ENCODE data around the gene SDC1. TPM values are rescaled to one million over a fixed set of nuclear protein-coding genes. Genes with fewer than 3 reads are reported as not detected.

The SDC1 gene
- total RNA-seq, 1 experiment from 2014 or later: 84.6 TPM

DNA sequence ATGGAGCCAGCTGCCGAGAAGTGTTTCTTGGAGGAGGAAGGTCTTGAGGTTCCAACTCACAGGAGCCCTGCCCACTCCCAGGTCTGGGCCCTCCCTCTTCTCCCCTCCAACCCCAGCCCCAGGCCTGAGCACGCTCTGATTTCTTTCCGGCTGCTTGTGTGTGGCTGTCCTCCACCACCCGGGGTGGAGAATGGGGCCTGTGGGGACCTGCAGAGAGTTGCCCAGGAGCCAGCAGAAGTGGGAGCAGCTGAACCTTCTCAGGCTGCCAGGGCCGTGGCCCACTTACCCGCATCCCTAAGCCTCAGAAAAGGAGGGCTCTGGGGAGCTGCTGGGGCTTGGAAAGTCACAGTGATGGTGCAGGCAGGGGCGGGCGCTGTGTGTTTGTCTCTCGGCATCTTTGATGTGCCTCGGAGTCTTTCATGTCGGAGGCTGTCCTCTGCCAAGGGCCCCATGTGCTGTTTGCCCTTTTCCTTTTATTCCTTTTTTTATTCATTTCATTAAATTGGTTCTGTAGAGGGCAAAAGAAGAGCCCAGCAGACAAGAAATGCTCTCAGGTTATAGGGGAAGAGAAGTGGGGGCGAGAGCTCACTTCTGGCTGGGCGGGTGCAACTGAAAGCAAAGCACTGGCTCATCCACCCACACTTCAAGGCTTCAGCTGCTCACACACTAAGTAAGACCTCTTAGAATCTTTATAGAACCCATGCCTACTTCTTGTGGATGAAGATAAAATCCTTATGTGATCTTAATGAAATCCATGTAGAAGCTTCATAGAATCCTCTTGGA is 52.5 kb downstream of the SDC1 start:
- no peak for DNase-seq (ENCODE audit: low read depth)

DNA sequence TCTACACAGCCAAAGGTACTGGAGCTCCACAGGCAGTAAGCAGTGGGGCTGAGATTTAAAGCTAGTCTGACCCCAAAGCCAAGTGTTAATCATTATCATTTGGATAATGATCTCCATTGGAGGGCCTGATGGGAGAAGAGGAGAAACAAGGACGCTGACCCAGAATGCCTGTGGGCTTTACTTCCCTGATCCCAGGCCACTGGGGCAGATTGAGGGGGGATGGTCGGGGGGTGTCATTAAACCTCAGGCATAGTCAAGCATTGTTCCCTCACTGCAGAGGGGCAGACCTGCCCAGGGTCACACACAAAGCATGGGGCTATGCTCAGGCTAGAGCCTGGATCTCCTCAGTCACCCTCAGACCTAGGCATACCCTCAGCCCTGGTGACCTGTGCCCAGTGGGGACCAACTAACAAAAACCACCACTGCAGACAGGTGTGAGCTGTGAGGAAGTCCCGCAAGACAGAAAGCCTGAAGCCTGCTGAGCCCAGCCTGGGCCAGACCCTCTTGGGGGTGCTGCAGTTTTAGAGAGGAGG is 53.4 kb downstream of the SDC1 start:
- DNase-seq (ENCODE audit: low read depth): no peak

DNA sequence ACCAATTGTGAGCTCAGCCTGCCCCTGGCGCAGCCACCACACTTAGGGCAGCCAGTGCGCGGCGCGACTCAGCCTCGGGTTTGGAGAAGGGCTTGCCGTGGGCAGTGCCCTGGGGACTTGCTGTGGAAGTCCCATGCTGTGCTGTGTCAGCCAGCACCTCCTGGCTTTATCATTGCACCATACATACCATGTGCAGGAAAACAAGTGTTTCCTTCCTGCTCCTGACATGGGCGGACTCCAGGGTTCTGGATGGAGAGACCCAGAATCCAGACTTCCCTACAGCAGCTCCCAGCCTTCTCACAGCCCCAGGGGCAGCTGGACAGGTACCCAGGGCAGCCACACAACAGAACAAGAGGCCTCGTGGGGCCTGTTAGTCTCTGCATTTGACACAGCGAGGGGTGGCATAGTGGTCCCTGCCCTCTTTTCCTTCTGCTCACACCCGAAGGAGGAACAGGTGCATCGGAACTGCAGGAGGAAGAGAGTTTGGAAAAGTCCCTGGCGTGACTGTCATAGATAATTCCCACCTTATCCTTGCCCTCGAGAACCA is 54.2 kb downstream of the SDC1 start:
- no peak for DNase-seq (ENCODE audit: low read depth)

DNA sequence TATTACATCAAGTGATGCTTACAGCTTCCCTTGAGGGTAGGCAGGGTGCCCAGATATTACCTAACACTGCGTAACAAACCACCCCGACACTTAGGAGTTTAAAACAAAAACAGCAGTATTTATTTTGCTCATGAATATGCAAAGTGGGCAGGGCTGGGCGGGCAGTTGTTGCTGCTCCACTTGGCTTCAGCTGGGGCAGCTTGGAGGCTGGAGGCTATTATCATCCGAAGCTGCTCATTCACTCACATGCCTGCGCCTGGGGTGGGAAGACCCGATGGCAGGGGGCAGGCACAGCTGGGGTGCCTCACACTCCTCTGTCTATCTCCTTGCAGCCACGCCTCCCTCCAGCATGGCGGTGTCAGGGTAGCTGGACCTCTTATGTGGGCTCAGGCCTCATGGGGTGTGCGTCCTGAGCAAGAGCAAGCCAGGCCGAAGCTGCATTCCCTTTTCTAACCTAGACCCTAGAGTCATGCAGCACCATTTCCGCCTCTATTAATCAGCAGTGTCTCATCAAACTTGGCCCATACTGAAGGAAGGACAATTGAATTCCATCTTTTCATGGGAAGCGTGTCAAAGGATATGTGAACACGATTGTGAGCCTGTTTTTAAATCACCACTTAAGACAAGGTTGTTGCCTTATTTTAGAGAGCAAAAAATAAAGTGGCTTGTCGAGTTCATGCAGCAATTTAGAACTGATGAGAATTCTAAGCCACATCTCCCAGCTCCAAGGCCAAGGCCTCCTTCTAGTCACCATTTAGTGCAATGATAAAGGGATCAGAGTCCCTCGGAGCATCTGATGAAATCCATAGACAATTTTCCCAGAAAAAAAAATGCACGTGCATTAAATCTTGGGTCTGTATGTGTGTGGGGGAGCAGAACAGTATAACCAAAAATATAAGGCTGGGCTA is 54.9 kb downstream of the SDC1 start:
- peak; percentile 39 for DNase-seq (ENCODE audit: low read depth)

DNA sequence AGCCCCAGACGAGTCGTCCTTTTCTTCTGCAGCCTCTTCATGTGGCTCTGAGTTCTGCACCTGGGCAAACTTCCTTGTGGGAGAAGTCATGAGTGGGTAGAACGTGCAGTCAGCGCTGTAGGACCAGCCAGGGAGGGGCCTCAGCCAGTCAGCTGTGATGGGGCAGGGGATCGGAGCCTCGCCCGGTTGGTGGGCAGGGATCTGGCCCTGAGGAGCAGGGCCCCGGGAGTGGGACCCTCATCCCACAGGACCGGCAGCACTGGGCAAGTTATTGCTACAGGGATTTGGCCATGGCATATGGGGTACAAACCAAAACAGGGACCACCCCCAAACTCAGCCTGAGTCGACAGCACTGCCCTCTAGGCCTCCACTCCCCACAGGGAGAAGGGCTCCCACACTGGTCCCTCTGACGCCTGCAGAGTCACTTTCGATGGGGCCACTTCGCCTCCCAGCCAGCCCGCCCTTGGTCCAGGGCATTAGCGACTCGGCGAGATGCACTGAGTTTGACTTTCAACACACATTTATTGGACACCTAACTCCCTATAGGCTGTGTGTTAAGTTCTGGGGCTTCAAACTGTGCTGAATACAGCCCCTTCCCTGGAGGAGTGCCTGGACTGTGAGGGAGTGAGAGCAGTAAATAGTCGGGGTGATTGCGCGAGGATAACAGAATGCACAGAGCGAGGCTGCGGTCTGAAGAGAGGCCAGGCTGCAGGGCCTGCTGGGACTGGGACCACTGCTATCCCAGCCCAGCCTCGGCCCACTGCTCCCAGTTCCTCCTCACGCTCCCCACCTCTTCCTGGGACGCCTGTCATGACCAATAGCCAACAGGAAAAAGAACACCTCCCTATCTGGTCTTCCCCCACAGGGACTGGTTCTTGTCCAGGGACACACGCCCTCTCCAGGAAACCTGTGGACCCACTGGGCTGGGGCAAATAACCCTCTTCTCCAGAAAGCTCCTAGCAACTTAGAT is 55.9 kb downstream of the SDC1 start:
- no peak for DNase-seq (ENCODE audit: low read depth)

DNA sequence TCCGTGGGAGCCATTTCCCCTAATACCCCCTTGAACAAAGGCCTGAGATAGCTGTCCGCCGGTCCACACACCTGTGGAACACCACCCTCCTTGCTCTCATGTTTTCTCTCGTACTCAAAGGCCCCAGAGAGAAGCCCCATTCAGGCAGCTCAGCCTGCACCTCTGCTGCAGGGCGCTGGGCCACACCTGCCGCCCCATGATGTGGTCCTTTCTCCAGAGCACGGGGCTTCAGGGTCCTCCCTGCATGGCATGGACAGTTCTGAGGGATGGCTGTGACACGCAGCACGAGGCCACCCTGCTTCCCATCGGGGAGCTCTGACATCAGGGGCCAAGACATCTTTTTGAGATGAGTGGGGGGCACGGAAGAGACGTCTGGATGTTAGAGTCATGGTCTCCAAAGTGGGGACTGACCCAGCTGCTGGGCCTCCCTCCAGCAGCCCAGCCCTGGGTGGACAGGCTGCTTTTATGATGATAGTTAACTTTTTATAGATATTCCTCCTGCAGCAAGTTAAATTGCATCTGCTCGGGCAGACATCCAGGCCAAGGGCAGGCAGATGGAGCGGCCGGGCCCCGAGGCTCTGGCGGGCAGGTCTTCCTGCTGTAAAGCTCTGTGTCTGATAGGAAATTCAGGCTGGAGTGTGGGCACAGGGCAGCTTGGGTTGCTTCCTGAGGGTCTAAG is 56.7 kb downstream of the SDC1 start:
- no peak for DNase-seq (ENCODE audit: low read depth)

DNA sequence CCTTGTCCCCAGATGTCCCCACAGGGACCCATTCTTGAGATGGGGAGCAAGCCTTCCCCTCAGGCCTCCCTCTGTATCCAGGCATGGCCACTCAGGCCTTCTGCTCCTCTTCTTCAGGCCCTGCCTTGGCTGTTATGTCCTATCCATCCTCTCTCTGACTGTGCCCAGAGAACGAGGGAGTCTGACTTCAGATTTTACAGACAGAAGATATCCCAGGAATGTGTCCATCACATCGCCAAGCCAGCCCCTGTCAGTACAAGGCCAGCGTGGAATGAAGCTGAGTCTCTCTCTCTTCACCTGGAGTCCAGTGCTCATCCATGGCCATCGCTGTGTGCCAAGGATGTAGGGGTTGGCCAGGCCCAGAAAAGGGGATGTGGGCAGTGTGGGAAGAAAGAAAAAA is 57.6 kb downstream of the SDC1 start:
- DNase-seq (ENCODE audit: low read depth): no peak

DNA sequence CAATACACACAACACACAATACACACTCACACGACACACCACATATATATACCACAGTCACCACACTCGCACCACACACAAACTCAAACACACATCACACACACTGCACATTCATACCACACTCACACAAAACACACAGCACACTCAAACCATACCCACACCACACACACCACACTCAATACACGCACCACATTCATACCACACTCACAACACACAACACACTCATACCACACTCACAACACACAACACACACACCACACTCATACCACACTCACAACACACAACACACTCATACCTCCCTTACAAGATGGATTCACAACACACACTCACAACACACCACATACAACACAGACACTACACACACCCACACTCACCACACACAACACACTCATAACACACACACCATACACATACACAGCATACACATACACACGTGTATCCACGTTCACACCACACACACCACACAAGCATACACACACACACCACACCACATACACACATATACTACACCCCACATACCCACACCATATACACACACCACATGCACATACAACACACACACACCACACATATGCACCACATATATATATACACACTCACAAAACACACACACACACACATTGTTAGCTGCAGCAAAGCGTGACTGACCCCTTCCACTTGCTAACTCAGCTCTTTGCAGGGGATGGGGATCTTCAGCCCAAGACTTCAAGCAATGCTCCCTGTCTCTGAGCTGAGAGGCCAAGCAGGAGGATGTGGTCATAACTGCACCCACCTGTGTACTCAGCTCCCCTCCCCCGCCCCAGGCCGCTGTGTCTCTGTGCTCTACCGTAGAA is 59.0 kb downstream of the SDC1 start:
- peak; percentile 45 for DNase-seq (ENCODE audit: low read depth)

DNA sequence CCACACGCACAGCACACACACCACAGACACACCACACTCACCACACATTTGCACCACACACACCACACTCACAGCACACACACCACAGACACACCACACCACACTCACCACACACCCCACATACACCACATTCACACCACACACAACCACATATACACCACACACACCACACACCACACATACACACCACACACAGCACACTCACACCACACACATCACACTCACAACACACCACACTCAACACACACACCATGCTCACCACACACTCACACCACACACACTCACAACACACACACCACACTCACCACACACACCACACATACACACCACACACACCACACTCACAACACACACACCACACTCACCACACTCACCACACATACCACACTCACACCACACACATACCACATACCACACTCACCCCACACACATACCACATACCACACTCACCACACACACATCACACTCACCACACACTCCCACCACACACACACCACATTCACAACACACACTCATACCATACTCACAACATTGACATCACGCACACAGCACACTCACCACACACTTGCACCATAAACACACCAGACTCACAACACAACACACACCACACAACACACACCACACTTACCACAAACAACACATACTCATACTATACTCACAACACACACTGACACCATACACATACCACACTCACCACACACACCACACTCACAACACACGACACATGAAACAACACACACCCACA is 60.0 kb downstream of the SDC1 start:
- no peak for DNase-seq (ENCODE audit: low read depth)

DNA sequence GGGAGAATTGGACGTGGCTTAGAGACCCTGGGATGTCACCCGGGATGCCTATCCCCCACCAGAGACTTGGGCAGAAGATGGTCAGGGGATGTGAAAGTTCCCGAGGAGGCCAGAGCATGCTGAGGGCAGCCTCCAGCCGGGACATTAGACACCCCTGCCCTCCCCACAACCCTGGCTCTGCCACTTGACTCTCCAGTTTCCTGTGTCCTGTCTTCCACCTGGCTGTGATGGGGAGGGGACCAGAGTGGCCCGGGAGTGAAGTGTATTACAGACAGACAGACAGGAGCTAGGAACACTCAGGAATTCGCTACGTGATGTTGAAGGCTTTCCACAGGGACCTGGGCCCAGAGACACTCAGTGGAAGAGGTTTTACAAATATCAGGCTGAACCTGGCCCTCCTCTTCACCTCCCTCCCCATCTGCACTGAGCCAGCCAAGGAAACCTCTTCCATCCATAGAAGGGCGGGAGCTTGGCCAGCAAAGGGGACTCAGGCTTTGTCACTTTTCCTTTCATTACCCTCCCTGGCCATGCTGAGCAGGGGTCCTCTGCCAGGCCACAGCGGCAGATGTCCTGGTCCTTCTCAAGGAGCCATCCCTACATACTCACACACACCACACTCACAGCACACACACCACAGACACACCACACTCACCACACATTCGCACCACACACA is 60.7 kb downstream of the SDC1 start:
- no peak for DNase-seq (ENCODE audit: low read depth)

DNA sequence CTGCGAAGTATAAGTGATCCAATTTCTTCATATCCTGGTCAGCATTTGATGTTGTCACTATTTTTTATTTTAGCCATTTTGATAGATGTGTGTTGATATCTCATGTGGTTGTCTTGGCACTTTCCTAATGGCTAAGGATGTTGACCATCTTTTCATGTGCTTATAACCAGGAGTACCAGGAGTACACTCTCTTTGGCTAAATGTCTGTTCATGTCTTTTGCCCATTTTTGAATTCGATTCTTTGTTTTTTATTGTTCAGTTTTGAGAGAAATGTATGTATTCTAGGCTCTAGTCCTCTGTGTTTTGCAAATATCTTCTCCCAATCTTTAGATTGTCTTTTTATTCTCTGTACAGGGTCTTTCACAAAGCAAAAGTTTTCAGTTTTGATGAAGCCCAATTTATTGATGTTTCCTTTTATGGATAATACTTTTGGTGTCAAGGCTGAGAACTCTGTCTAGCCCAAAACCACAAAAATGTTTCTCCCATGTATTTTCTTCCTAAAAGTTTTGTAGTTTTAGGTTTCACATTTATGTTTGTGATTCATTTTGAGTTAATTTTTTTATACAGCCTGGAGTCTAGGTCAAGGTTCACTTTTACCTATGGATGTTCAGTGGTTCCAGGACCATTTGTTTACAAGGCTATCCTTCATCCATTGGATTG is 65.4 kb downstream of the SDC1 start:
- no peak for DNase-seq (ENCODE audit: low read depth)

DNA sequence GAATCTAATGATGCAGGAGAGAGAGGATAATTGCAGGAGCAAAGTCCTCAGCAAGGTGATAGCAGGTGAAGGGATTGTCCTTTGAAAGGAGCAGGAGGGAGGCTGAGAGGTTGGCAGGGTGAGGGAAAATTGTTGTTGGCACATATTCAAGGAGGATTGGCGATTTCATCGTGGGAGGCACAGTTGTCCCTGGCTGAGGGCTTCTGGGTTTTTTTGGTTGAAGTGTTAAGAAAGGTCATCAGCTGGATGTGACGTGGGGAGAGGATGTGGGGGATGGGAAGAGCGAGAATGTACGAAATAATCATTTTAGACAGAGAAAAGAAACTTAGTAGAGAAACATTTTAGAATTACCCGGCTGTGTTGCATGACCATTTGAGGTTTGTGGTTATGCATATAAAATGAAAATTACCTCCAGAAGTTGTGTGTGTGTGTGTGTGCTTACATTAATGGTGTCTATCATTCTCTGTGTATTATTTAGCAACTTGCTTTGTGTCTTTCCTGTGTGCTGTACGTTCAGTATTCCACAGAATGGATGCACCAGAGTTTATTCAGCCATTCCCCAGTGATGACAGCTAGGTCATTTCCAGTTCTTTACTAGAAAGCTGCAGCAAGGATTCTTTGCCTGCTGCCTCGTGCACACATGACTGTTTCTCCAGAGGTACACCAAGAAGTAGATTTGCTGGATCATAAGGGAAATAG is 67.6 kb downstream of the SDC1 start:
- DNase-seq (ENCODE audit: low read depth): no peak

DNA sequence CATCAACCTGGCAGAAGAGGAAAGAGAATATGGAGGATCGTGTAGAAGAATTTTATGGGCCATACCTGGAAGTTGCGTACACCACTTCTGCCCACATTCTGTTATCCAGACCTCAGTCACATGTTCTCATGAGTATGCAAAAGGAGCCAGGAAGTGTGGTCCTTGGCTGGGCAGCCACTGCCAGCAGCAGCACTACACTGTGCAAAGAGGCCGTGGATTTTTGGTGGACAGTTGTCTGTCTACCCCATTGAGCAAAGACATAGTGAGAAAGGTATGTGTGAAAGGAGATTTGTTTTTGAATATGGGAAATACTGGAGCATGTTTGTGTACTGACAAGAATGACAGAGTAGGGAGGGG is 68.1 kb downstream of the SDC1 start:
- DNase-seq (ENCODE audit: low read depth): no peak

DNA sequence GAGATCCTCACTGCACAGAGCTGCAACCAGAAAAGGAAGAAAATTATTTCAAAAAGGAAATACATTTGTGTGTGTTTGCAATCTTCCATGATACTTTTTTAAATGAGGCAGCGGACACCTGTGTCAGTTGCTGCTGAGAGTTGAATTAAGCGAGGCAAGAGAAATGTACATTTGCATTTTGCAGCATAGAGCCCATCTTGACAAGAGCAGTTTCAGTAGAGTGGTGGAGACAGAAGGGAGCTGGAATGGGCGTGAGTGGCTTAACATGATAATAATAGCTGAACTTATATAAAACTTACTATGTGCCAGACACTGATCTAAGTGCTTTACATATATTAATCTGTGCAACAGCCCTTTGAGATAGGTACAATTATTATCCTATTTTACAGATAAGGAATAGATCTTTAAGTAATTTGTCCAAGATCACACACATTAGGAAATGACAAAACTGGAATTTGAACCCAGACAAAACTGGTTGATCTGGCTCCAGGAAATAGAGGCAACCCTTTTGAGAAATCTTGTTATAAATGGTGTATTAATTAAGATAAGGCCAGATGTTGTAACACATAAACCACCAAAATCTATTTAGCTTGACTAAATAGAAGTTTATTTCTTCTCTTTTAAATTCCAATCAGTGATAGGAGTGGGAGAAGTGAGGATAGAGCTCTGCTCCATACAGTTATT is 68.7 kb downstream of the SDC1 start:
- no peak for DNase-seq (ENCODE audit: low read depth)

DNA sequence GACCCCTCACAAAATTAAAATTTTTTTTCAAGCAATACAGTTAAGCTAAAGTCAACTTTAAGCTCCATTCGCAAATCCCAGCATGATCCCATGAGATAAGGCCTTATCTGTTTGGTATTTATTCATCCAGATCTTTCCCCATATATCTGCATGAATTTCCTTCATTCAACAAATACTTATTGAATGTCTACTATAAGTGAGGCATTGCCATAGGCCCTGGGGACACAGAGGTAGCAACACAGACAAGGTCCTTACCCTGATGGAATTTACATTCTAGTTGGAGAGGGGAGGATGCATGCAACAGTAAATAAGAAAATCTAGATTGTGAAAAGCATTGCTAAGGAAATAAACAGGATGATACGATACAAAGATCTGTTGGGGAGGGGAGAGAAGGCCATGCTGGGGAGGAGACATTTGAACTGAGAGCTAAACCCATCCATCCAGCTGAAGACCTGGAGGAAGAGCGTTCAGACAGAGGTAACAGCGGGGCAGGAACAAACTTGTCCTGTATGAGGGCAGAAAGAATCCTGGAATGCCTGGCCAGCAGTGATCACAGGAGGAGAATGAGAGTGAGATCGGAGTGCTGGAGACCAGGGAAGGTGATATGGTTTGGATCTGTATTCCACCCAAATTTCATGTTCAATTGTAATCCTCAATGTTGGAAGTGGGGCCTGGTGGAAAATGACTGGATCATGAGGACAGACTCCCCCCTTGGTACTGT is 71.6 kb downstream of the SDC1 start:
- no peak for DNase-seq (ENCODE audit: low read depth)
